Endometrial microvascular endothelial cells (primary cell): ENCODE measurements around the gene FUBP3. TPM values are rescaled to one million over a fixed set of nuclear protein-coding genes. Genes with fewer than 3 reads are reported as not detected.
"Not testable (repeated sequence)": the region's sequence is repeated elsewhere in the genome, so short reads cannot be mapped to it uniquely, and the experiment has no call there.

ENCODE experiments used
- in situ Hi-C: cut with HindIII; loops from 2 replicates; pipeline ENCODE4 v1.10.0; 2017; ENCODE audit warnings: low sequenced_read_pairs, low pct_unique_long_range_greater_than_20kb; ENCODE audit errors: inconsistent ontology term
- total RNA-seq: library from RNA; depleted of rRNA; stranded (reverse); fragments of >200 nt; gene quantifications from one replicate; pipeline ENCODE4 v1.2.3, GENCODE V29; 2015; ENCODE audit errors: inconsistent ontology term

FUBP3 gene
- total RNA-seq, 1 donor from 2014 or later = 37.5 TPM

DNA sequence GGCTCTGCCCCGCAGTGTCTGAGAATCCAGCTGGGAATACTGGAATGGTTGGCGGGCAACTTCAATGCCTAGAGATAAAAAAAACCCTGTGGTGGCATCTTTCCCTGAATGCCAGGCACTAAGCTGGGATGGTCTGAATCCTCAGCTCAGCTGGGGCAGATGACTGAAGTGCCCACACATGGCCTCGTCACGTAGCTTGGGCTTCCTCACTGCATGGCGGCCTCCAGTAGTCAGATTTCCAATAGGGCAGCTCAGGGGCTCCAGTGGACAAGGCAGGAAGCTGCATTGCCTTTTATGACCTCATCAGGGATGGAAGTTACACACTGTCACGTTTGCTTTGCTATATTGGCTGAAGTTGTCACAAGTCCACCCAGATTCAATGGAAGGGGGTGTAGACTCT is 24.3 kb upstream of the FUBP3 start:
- in situ Hi-C loops = no loop called here

DNA sequence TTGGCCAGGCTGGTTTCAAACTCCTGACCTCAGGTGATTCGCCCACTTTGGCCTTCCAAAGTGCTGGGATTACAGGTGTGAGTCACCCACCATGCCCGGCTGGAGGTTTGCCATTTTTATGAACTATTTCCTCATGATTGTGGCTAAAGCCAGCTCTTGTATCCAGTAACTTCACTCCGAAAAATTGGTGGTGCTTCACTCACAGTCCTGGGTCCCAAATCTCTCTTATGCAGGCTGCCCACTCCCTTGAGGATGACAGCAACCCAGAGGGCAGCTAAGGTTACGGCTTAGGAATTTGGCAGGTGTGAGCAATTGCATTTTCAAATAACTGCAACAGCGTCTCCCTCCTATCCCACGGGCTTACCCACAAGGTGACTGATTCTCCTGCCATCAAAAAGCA is 23.4 kb upstream of the FUBP3 start:
- in situ Hi-C loops = no loop called here

DNA sequence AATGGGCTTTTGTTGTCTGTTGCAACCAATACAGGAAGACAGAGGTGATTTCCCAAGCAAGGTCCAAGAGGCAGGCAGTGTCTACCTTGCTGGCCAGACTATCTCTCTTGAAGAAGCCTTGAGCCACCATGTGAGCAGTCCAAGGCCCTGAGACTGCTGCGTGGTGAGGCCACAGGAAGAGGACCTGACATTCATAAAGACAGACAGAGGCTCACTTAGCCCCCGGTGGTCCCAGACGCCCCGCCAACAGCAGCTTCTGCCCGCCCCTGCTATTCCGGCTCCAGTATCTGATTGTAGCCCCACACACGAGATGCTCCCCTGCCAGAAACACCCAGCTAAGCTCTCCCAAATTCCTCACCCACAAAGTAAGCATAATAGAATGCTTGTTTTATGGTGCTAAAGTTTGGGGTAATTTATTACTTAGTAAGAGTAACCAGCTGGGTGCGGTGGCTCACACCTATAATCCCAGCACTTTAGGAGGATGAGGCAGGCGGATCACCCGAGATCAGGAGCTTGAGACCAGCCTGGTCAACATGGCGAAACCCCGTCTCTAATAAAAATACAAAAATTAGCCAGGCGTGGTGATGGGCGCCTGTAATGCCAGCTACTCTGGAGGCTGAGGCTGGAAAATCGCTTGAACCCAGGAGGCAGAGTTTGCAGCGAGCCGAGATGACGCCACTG is 22.8 kb upstream of the FUBP3 start:
- in situ Hi-C loops = no loop called here

DNA sequence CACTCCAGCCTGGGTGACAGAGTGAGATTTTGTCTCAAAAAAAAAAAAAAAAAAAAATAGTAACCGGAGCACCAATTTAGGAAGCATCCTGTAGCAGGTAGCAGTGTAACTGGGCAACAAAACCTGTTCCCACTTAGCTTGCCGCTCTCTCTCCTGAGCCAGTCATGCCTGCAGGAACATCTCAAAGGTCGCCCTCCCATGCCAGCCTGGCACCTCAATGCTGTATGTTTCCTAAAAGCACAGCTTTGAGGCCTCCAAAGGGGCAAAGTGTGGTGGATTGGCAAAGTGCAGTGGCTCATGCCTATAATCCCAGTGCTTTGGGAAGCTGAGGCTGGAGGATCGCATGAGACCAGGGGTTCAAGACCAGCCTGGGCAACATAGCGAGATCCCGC is 22.3 kb upstream of the FUBP3 start:
- in situ Hi-C loops = no loop called here

DNA sequence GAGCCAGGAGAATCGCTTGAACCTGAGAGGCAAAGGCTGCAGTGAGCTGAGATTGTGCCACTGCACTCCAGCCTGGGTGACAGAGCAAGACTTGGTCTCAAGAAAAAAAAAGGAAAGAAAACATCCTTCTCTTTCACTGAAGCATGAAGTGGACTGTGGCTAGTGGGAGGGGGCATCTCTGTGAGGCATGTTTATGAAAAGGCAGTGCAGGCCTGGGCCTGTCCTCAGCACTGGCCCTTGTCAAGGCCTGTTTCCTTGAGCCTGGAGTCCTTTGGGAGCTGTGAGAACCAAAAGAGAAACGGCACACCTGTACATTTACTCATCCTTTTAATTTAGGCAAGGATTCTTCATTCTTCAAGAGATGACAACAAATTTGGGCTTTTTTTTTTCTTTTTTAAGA is 18.3 kb upstream of the FUBP3 start:
- in situ Hi-C loops = no loop called here

DNA sequence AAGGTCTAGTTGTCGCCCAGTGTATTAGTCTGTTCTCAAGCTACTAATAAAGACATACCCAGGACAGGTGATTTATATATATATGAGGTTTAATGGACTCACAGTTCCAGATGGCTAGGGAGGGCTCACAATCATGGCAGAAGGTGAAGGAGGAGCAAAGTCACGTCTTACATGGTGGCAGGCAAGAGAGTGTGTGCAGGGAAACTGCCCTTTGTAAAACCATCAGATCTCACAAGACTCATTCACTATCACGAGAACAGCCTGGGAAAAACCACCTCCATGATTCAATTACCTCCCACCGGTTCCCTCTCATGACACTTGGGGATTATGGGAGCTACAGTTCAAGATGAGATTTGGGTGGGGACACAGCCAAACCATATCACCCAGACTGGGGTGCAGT is 16.9 kb upstream of the FUBP3 start:
- in situ Hi-C loops = not testable (repeated sequence)

DNA sequence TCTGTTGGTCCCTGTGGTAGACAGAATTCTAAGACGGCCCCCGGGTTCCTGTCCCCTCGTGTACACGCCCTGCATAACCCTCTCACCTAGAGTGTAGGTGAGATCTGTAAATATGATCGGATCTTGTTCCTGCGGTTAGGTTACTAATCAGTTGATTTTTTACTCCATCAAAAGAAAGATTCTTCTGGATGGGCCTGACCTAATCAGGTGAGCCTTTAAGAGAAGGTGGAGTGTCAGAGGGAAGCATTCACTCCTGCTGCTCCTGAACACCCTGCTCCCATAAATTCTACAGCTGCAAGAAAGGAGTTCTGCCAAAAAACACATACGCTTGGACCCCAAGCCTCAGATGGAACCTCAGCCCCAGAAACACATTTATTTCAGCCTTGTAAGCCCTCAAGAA is 15.6 kb upstream of the FUBP3 start:
- in situ Hi-C loops = no loop called here

DNA sequence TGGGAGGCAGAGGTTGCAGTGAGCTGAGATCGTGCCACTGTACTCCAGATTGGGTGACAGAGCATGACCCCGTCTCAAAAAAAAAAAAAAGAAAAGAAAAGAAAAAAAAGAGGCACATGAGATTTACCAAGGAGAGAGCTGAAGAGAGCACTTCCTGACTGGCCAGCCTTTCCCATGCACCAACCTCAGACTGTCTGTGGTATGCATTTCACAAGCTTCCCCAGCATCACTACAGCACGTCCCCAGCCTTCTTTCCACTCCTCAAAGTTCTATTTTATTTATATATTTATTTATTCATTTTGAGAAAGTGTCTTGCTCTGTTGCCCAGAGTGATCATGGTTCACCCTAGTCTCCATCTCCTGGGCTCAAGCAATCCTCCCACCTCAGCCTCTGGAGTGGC is 13.6 kb upstream of the FUBP3 start:
- in situ Hi-C loops = no loop called here

DNA sequence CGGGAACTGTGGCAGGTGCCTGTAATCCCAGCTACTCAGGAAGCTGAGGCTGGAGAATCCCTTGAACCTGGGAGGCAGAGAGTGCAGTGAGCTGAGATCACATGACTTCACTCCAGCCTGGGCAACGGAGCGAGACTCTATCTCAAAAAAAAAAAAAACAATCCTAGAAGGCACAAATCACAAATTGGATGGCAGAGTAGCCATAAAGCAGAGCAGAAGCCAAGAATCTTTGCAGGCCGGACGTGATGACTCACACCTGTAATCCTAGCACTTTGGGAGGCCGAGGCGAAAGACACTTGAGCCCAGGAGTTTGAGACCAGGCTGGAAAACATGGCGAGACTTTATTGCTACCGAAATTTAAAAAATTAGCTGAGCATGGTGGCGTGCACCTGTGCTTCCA is 9.2 kb upstream of the FUBP3 start:
- in situ Hi-C loops = no loop called here

DNA sequence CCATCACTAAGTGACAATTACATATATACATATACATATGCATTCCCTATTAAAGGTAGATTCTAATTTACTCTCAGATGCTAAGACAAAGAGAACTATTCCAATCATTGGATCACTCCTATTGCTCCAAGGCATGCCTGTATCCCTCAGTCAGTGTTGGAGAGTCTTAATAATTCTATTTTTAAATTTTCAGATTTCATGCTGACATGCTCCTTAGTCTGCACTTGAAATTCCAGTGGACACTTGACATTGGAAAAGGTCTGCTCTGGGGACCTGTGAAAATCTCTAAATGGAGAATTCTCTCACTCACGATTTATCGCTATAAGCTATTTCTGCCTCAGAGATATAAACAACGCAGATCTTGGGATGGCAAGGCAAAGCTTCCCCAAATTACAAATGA is 3.9 kb upstream of the FUBP3 start:
- in situ Hi-C loops = no loop called here

DNA sequence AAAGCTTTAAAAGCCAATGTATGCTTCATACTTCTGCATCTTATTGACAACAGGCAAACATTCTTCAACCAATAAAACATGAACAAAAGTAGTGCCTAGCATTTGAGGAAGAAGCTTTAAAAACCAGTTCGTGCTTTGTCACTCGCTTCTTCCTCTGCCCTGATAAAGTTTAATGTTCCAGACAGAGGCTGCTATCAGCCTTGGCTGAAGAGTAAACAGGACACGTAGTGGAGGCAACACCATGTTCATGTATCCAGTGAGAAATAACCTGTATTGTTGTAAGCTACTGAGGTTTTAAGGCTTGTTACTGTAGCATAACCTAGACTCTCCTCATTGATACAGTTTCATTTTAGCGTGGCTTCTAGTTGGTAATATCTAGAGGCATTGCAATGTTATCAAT is 3.2 kb upstream of the FUBP3 start:
- in situ Hi-C loops = no loop called here

DNA sequence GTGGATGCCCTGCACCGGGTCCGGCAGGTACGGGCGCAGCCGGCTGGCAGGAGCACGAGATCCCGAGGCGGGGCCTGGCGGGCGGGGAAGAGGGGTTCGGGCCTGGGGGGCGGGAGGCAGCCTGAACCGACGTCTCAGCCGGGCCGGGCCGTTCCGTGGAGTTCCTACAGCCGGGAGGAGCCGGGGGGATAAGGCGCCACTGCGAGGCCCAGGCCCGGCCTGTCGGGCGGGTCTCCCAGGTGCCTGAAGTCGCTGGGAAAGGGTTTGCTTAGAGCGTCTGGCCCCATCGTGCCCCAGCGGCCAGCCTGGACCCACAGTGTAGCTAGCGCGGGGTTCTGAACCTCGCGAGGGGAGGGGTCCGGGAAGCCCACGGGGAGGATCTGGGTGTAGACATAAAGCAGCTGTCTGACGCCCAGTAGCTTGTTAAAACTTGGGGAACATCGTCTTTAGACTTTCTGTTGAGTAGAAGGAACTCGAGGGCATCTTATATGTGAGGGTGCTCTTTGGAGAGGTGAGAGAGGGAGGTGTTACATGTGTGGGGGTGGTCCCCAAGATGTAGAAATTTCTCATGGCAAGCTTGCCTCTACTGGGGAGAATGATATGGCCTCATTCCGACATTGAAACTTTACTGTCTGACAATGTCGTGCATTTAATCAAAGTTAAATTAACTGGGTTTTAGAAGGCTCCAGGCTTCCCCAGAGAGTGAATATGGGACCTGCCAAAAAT is 524 bp downstream of the FUBP3 start:
- in situ Hi-C loops = no loop called here

DNA sequence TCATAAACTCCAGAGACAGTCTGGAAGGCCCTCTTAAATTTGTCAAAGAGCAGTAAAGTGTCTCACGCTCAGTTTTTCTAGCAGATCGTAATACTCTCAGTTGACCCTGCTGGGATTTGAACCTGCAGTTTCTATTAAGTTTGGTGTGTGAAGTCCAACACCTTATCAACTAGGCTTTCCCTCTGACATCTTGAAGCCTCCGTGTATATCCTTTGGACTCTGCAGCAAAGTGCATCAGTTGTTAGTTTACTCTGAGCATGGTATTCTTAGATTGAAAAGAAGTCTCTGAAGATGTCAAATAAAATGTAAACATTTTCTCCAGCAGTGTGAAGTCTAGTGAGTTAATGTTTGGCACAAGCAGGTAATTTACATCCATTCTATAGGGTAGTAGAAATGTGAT is 2.4 kb downstream of the FUBP3 start:
- in situ Hi-C loops = no loop called here

DNA sequence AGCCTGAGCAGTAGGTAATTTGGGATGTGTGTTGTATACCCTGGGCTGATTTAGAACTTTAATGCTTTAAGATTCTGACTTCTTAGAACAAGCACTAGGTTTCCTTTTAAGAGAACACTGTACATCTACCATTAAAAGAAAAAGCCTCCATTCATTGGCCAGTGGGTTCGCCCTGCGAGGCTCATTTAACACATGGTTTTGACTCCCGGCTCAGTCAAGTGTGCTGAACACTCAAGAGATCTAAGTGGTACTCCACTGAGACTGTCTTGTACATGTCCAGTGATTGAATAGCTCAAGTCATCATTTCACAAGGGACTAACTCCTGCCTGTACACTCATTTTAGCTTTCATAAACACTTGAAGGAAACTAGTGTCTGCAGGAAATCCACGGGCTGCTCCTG is 3.9 kb downstream of the FUBP3 start:
- in situ Hi-C loops = no loop called here

DNA sequence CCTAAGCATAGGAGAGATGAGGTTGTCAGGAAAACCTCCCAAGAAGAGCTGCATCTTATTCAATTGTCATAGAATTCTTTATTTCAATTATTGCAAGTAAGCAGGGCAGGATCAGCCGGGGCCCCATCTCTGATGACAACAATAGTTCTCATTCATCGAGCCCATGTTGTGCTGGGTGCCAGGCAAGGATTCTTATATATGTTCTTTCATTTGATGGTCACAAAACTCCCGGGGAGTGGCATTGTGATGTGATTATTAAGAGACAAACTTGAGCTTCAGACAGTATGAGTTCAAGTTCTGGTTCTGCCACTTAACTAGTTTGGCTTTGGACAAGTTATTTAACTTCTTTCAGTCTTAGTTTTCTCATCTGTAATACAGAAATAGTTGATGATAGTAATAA is 8.5 kb downstream of the FUBP3 start:
- in situ Hi-C loops = no loop called here

DNA sequence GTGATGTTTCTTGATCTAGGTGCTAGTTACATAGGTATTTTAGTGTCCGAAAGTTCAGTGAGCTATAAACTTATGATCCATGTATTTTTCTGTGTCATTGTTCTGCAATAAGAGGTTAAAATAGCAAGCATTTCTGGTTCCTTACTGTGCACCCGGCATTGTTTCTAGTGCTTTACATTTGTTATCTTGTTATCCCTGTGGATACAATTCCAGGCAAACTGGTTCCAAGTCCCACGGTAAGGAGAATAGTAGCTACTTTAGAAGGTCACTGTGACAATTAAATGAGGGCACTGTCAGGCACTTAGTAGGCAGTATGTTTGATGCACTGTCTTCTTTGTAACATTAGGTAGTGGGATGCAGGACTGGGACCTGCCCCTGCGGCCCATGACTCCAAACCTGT is 9.0 kb downstream of the FUBP3 start:
- in situ Hi-C loops = no loop called here

DNA sequence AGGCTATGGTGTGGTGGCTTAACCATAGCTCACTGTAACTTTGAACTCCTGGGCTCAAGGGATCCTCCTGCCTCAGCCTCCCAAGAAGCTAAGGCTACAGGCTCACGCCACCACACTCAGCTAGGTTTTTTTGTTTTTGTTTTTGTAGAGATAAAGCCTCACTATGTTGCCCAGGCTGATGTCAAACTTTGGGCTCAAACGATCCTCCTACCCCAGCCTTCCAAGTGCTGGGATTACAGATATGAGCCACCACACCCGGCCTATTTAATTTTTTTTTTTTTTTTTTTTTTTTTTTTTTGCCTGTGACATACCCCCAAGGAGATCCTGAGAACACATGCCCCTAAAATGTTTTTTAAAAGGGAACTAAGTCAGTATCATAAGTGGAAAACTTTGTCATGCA is 10.4 kb downstream of the FUBP3 start:
- in situ Hi-C loops = no loop called here

DNA sequence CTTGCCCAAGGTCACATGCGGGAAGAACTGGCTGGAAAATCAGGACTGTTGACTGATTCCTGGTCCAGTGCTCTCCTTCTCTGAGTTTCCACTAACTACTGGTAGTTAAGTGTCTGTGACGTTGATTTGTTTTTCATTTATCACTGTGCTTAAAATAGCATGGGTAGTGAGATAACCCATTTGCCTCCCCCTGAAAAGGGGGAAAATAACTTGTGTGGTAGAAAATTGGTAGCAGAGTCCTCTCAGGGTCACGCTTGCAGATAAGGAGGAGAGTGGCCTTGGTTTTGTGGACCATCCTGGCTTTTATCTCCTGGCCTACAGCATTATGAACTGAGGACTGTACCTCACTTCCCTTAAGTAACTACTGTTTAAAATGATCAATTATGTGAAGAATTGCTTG is 10.9 kb downstream of the FUBP3 start:
- in situ Hi-C loops = no loop called here

DNA sequence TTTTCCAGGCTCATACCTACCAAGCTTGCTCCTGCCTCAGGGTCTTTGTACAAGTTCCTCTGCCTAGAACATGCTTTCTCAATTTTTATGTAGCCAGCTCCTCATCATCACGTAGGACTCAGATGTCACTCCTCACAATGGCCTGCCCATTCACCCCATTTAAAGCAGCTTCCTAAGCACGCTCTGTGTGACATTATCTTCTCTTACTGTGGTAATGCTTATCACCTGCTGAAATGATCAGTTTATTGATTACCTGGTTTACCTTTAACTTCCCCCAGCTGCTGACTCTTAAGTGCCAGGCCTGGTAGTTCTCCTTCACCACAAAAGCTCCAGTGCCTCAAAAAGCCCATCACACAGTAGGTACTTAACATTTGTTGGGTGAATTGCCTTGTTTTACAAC is 13.6 kb downstream of the FUBP3 start:
- in situ Hi-C loops = no loop called here

DNA sequence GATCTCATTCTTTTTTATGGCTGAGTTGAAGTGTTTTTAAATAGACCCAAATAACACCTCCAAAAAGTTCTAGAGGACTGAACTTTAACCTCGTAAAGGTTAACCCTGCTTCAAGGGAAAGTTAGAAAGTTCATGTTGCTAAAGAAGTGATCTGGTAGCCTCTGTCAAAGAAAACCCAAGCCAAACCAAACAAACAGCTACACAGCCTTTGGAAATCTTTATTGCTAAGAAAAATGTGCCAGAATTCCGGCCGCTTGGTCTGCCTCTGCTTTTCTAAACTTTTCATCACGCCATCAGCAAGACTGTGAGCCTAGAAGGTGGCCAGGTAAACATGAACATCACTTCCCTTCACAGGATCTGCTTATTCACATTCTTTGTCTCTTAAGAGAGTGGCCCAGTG is 17.9 kb downstream of the FUBP3 start:
- in situ Hi-C loops = no loop called here

DNA sequence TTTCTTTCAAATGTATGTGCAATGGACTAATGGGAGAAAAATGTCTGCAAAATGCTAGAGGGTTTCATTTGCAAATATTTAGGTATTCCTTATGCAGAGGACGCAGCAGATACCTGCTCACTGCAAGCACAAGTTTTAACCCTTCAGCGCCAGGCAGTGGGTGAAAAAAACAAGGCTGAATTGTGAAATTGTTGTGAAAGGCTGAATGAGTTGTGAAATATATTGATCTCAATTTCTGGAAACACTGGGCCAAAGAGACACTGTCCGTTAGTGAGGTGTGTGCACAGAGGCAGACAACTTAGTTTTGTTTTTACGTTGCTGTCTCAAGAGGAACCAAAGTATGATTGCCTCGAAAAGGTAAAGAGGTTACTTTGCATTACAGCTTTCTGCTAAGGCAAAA is 18.8 kb downstream of the FUBP3 start:
- in situ Hi-C loops = no loop called here
